ENCODE results near the gene FGGY.

The FGGY gene

GRCh38 chr1:59805554-59805953, 508.7 kb downstream of the FGGY start:
- no peaks in the 10 kb centered on the region for H3K36me3 ChIP-seq (ENCODE audit: control insufficient read depth, insufficient read depth, low read length)
- no peak overlapping the region for H3K27ac ChIP-seq (ENCODE audit: insufficient read depth, low read depth, low read length, poor library complexity, severe bottlenecking)
- peaks cover 12% of the 10 kb centered on the region for H3K27me3 ChIP-seq (ENCODE audit: control insufficient read depth, insufficient read depth, low read length, poor library complexity, severe bottlenecking)

More at GRCh38 chr1:59805554-59805953, 508.7 kb downstream of the FGGY start:
- H3K4me3 ChIP-seq (ENCODE audit: insufficient read depth, low read depth, low read length): no peak overlapping the region
- H3K4me1 ChIP-seq (ENCODE audit: control insufficient read depth, insufficient read depth, low read length): no peaks in the 10 kb centered on the region
- H3K9me3 ChIP-seq (ENCODE audit: control insufficient read depth, low read length): no peaks in the 10 kb centered on the region

Data from ectodermal cell (in vitro differentiated cells).